IPS-11a (cell line): ENCODE measurements around the gene HIBCH.
A peak's percentile ranks its signal among the peaks of the same experiment; 100 is the strongest.
"Not testable (repeated sequence)": the region's sequence is repeated elsewhere in the genome, so short reads cannot be mapped to it uniquely, and the experiment has no call there.

ENCODE experiments used
- H3K4me3 ChIP-seq: one replicate; pipeline ENCODE4 v1.5.1; 2013; ENCODE audit warnings: low read depth, low read length, control low read depth

The HIBCH gene

GRCh38 chr2:190343089-190343535, 23.5 kb upstream of the HIBCH start:
- H3K4me3 ChIP-seq = peak overlapping the region; percentile 50

- no peak overlapping the region for H3K4me3 ChIP-seq
These were observed 23.0 kb upstream of the HIBCH start for GRCh38 chr2:190342611-190343010.

GRCh38 chr2:190340369-190340768, 20.7 kb upstream of the HIBCH start:
- H3K4me3 ChIP-seq = no peak overlapping the region

GRCh38 chr2:190339394-190339793, 19.8 kb upstream of the HIBCH start:
- no peak overlapping the region for H3K4me3 ChIP-seq

GRCh38 chr2:190338453-190338852, 18.8 kb upstream of the HIBCH start:
- H3K4me3 ChIP-seq = no peak overlapping the region

- no peak overlapping the region for H3K4me3 ChIP-seq
These were observed 16.8 kb upstream of the HIBCH start for GRCh38 chr2:190336420-190336819.

GRCh38 chr2:190335584-190335983, 16.0 kb upstream of the HIBCH start:
- H3K4me3 ChIP-seq = not testable (repeated sequence)

- no peak overlapping the region for H3K4me3 ChIP-seq
These were observed 15.6 kb upstream of the HIBCH start for GRCh38 chr2:190335225-190335559.

GRCh38 chr2:190334479-190335224, 15.0 kb upstream of the HIBCH start:
- H3K4me3 ChIP-seq = no peak overlapping the region

- H3K4me3 ChIP-seq = no peak overlapping the region
These were observed 14.3 kb upstream of the HIBCH start for GRCh38 chr2:190333928-190334327.

- no peak overlapping the region for H3K4me3 ChIP-seq
These were observed 13.8 kb upstream of the HIBCH start for GRCh38 chr2:190333395-190333794.

- no peak overlapping the region for H3K4me3 ChIP-seq
These were observed 9.0 kb upstream of the HIBCH start for GRCh38 chr2:190328573-190329147.

GRCh38 chr2:190327867-190328572, 8.4 kb upstream of the HIBCH start:
- H3K4me3 ChIP-seq = no peak overlapping the region

- no peak overlapping the region for H3K4me3 ChIP-seq
These were observed 6.0 kb upstream of the HIBCH start for GRCh38 chr2:190325588-190325987.

- H3K4me3 ChIP-seq = no peak overlapping the region
These were observed 3.8 kb upstream of the HIBCH start for GRCh38 chr2:190323406-190323805.

- no peak overlapping the region for H3K4me3 ChIP-seq
These were observed 1.1 kb upstream of the HIBCH start for GRCh38 chr2:190320696-190321095.

GRCh38 chr2:190318931-190319554, 583 bp downstream of the HIBCH start:
- peak overlapping the region; percentile 81 for H3K4me3 ChIP-seq

GRCh38 chr2:190318514-190318913, 1.1 kb downstream of the HIBCH start:
- peak overlapping the region; percentile 81 for H3K4me3 ChIP-seq

GRCh38 chr2:190315273-190315672, 4.4 kb downstream of the HIBCH start:
- H3K4me3 ChIP-seq = no peak overlapping the region

GRCh38 chr2:190313880-190314279, 5.7 kb downstream of the HIBCH start:
- H3K4me3 ChIP-seq = no peak overlapping the region

GRCh38 chr2:190312635-190313025, 7.0 kb downstream of the HIBCH start:
- not testable (repeated sequence) for H3K4me3 ChIP-seq
